GM12878 (cell line): ENCODE results near the gene GSTM2. TPM values are rescaled to one million over a fixed set of nuclear protein-coding genes. Genes with fewer than 3 reads are reported as not detected.

Experiments used
- ATAC-seq: fragments of 200-7000 bp; cut with Tn5 transposase; 3 replicates; pipeline ENCODE4 v1.9.1; 2020; ENCODE audit warnings: mild to moderate bottlenecking, moderate library complexity
- BruUV-seq: library from RNA; stranded (reverse); fragments of 400-500 nt; replicated peaks from 2 replicates; lab custom pipeline; 2021; lab: Mats Ljungman, UMichigan
- CTCF ChIA-PET: fragments of 300-600 bp; sonication (Branson Sonifier 250); formaldehyde crosslinking; extraction: SDS; loops from one replicate; lab custom pipeline; 2021; ENCODE audit warnings: inconsistent platforms; lab: Yijun Ruan, JAX
- POLR2A ChIA-PET: fragments of 350-600 bp; formaldehyde crosslinking; extraction: SDS; loops from one replicate; lab custom pipeline; 2021; ENCODE audit warnings: inconsistent platforms; lab: Charles Lee
- RAD21 ChIA-PET: fragments of 300-600 bp; sonication (Branson Sonifier 250); formaldehyde crosslinking; loops from one replicate; lab custom pipeline; 2023; ENCODE audit warnings: antibody characterized with exemption; ENCODE audit not compliant: unreplicated experiment; lab: Charles Lee
- SMC1A ChIA-PET: fragments of 300-600 bp; sonication (Branson Sonifier 250); formaldehyde crosslinking; loops from one replicate; lab custom pipeline; 2023; ENCODE audit not compliant: unreplicated experiment, uncharacterized antibody; lab: Charles Lee
- DNase-seq: peaks from one replicate; pipeline ENCODE4 v3.0.0-alpha.2; 2011; ENCODE audit warnings: low read depth, low spot score
- FAIRE-seq: peaks from 3 replicates; lab custom pipeline; 2011; peaks lifted over from hg19 to GRCh38; lab: Jason Lieb, UNC
- H2AFZ ChIP-seq: 2 replicates; pipeline ENCODE4 v1.6.0; 2011; ENCODE audit warnings: low read depth, low read length, control low read depth; ENCODE audit not compliant: control insufficient read depth
- H3K27ac ChIP-seq: 2 replicates; pipeline ENCODE4 v1.5.1; 2011; ENCODE audit warnings: control low read depth; ENCODE audit not compliant: control insufficient read depth, insufficient read depth
- H3K27me3 ChIP-seq, 2 experiments: replicated peaks in 1 of 2; 2 replicates each; pipeline versions ENCODE4 v1.6.0 to v1.6.1; 2011; ENCODE audit warnings: low read length in 1 of 2; ENCODE audit not compliant: control insufficient read depth in 2 of 2, insufficient read depth in 2 of 2
- H3K36me3 ChIP-seq, 2 experiments: 2 replicates each; pipeline ENCODE4 v1.5.1; 2011; ENCODE audit warnings: low read length in 1 of 2; ENCODE audit not compliant: control insufficient read depth in 2 of 2, insufficient read depth in 2 of 2
- H3K4me1 ChIP-seq: 2 replicates; pipeline ENCODE4 v1.6.1; 2011; ENCODE audit warnings: mild to moderate bottlenecking, low read length, moderate library complexity, mixed read lengths; ENCODE audit not compliant: control insufficient read depth, insufficient read depth
- H3K4me2 ChIP-seq: 2 replicates; pipeline ENCODE4 v1.6.0; 2011; ENCODE audit warnings: control low read depth; ENCODE audit not compliant: control insufficient read depth, insufficient read depth
- H3K4me3 ChIP-seq: fragments of 200-600 bp; sonication (generic); 2 replicates; pipeline ENCODE4 v1.5.1; 2016
- H3K79me2 ChIP-seq: 2 replicates; pipeline ENCODE4 v1.6.0; 2011; ENCODE audit warnings: low read length; ENCODE audit not compliant: control insufficient read depth, insufficient read depth
- H3K9ac ChIP-seq: 2 replicates; pipeline ENCODE4 v1.8.0; 2011; ENCODE audit warnings: low read length, control low read depth, mixed read lengths; ENCODE audit not compliant: control insufficient read depth, insufficient read depth
- H3K9me3 ChIP-seq: replicated peaks from 3 replicates; pipeline ENCODE4 v1.5.1; 2011; ENCODE audit warnings: mild to moderate bottlenecking, low read length; ENCODE audit not compliant: control insufficient read depth, insufficient read depth
- H4K20me1 ChIP-seq: 2 replicates; pipeline ENCODE4 v1.6.0; 2011; ENCODE audit not compliant: control insufficient read depth, insufficient read depth
- FOXK2 ChIP-seq: fragments of 450-650 bp; IDR thresholded peaks from 2 replicates; pipeline ENCODE4 v1.6.1; 2017; ENCODE audit warnings: mild to moderate bottlenecking, moderate library complexity
- NR2C1 ChIP-seq: fragments of 450-650 bp; IDR thresholded peaks from 2 replicates; pipeline ENCODE4 v1.6.1; 2017; ENCODE audit warnings: antibody characterized with exemption, mild to moderate bottlenecking, moderate library complexity
- NR2C2 ChIP-seq: IDR thresholded peaks from 2 replicates; pipeline ENCODE4 v1.6.1; 2011; ENCODE audit warnings: borderline replicate concordance, low read depth; ENCODE audit not compliant: control insufficient read depth, insufficient read length
- WGBS: methylation state at CpG from one replicate; pipeline ENCODE4 v1.1.6; 2016; ENCODE audit warnings: low lambda C conversion rate; ENCODE audit not compliant: insufficient replicate concordance, insufficient coverage; ENCODE audit errors: missing lambda C conversion rate; 5-methylcytosine and 5-hydroxymethylcytosine counted together
- in situ Hi-C: fragments of 300-500 bp; cut with MboI; formaldehyde crosslinking; loops from 9 replicates; pipeline ENCODE4 v1.14.3; 2018; ENCODE audit warnings: mixed read lengths
- intact Hi-C: fragments of 100-400 bp; cut with micrococcal nuclease; formaldehyde crosslinking; loops from one replicate; pipeline ENCODE4 v1.14.2; 2022; ENCODE audit not compliant: unreplicated experiment
- polyA plus RNA-seq, 11 experiments: library from polyadenylated mRNA; depleted of rRNA in 4 of 11; unstranded in 6 of 11; stranded (reverse) in 5 of 11; fragments of >200 nt; fragmentation: Nextera tagmentation in 4 of 11; fragmentation: Illumina TruSeq in 1 of 11; extraction: Ambion mirVana in 4 of 11; extraction: Trizol in 1 of 11; gene quantifications; 1 replicate in 1 of 11; 2 replicates in 10 of 11; pipeline versions ENCODE4 v1.2.1 to v1.2.3, GENCODE V29; 2011 to 2016; ENCODE audit warnings: inconsistent platforms in 2 of 11, missing spikeins in 2 of 11, low read depth in 1 of 11
- total RNA-seq, 4 experiments: library from RNA; depleted of rRNA in 3 of 4; stranded (reverse); fragments of >200 nt in 3 of 4; fragmentation: Illumina TruSeq in 1 of 4; extraction: Trizol in 1 of 4; gene quantifications; 2 replicates each; pipeline versions ENCODE4 v1.2.1 to v1.2.3, GENCODE V29; 2013 to 2021

The GSTM2 gene
- total and polyA plus RNA-seq, 10 of the 15 experiments (the other 5 are each of a cell fraction or from before 2014, with no cell fraction given): 8.3 to 32.3 (median 20.2) TPM

DNA sequence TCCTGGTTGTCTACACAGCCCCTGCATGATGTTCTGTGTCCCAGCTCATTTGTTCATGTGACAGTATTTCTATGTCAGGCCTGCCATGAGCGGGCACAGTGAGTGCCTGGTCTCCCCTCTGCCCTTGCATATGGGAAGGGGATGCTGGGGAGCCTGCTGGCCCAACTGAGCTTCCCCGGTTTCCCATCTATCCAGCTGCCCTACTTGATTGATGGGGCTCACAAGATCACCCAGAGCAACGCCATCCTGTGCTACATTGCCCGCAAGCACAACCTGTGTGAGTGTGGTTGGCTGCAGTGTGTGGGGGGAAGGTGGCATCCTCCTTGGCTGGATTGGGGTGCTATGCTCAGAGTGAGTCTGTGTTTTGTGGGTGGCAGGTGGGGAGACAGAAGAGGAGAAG, 10.5 kb upstream of the GSTM2 start:
- no peak overlapping the region for H2AFZ ChIP-seq
- ATAC-seq (no peak), FAIRE-seq (no peak), DNase-seq (no peak)
- CTCF ChIA-PET: interaction anchor here (2.3 to 10.8 kb wide), 2 partner anchors 18 to 327 kb away, joined by 13 to 299 read pairs; partner anchors contain the start of gene AHCYL1
- in situ Hi-C loops (no loop called here), intact Hi-C loops (loop anchor here (5.0 kb wide), 1 partner anchor 325 kb away; the partner anchor contains the start of gene AHCYL1)
- H4K20me1 ChIP-seq: no peaks in the 10 kb centered on the region
- no peak for TF ChIP-seq FOXK2
- no peaks in the 10 kb centered on the region for H3K27me3 ChIP-seq
- RAD21 ChIA-PET: interaction anchor here (2.6 kb wide), 1 partner anchor 327 kb away, joined by 9 read pairs; the partner anchor contains the start of gene AHCYL1
- 0 out of 2 replicates have a peak, but pooled peaks cover 4% of the 10 kb centered on the region for H3K4me1 ChIP-seq
- H3K36me3 ChIP-seq: no peaks in the 10 kb centered on the region; a peak in 1 of 4 replicates
- WGBS: 97% methylated on average over 4 of the region's 4 CpGs
- no TSS peak for BruUV-seq
- POLR2A ChIA-PET: no interaction called here
- H3K27ac ChIP-seq: no peak overlapping the region
- no peak overlapping the region for H3K9ac ChIP-seq
- H3K79me2 ChIP-seq: no peaks in the 10 kb centered on the region; the same call in 1 of the 2 replicates
- no peaks in the 10 kb centered on the region for H3K9me3 ChIP-seq
- no peak overlapping the region for H3K4me3 ChIP-seq
- H3K4me2 ChIP-seq: 0 out of 2 replicates have a peak overlapping the region, but pooled peaks have one; percentile 32
- SMC1A ChIA-PET: interaction anchor here (1.2 to 3.4 kb wide), 4 partner anchors 13 to 119 kb away, joined by 3 to 13 read pairs (median 5); no protein-coding TSS in a partner anchor

DNA sequence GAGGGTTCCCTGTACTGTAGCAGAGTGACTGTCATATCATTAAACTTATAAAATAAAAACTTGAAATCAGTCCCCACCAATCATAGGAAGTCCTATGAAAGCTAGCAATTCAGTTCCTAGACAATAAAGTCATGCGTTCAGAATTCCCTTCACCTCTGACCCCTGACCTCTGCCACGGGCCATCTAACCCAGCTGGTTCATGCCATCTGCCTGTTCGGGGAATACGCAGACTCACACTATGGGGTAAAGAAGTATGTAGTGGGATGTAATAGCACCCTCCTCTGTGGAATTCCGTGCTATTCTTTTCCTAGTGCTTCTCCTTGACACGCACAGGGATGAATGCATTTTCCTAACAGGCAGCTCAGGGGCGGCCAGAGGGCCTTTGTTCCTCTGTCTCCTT, 9.9 kb upstream of the GSTM2 start:
- Histone ChIP-seq H3K4me3 (no peak overlapping the region), H3K9me3 (no peaks in the 10 kb centered on the region), H3K27ac (no peak overlapping the region), H3K4me1 (0 out of 2 replicates have a peak, but pooled peaks cover 4% of the 10 kb centered on the region), H3K79me2 (no peaks in the 10 kb centered on the region; the same call in 1 of the 2 replicates), H3K9ac (no peak overlapping the region), H3K27me3 (no peaks in the 10 kb centered on the region), H3K4me2 (no peak overlapping the region), H3K36me3 (no peaks in the 10 kb centered on the region; a peak in 1 of 4 replicates), H2AFZ (no peak overlapping the region), H4K20me1 (no peaks in the 10 kb centered on the region)
- DNase-seq (no peak), ATAC-seq (no peak), FAIRE-seq (no peak)
- SMC1A ChIA-PET: interaction anchor here (1.2 to 3.4 kb wide), 3 partner anchors 13 to 116 kb away, joined by 3 to 13 read pairs (median 4); no protein-coding TSS in a partner anchor
- TSS peak; percentile 48 for BruUV-seq
- RAD21 ChIA-PET: no interaction called here
- in situ Hi-C loops: no loop called here
- TF ChIP-seq NR2C2 (no peak), NR2C1 (peak; percentile 34; the same call in 1 of the 2 replicates)
- CTCF ChIA-PET: interaction anchor here (0.8 to 10.8 kb wide), 6 partner anchors 8 to 326 kb away, joined by 3 to 299 read pairs (median 4); partner anchors contain the start of genes AHCYL1 and GSTM2
- intact Hi-C loops: loop anchor here (5.0 kb wide), 1 partner anchor 324 kb away; the partner anchor contains the start of gene AHCYL1
- POLR2A ChIA-PET: no interaction called here
- WGBS: 84% methylated on average over 7 of the region's 7 CpGs
